Measurements from ENCODE around the gene ARSB. TPM values are rescaled to one million over a fixed set of nuclear protein-coding genes. Genes with fewer than 3 reads are reported as not detected.

Gene ARSB
- polyA plus RNA-seq, 1 of the 3 experiments (the other 2 are of a cell fraction): 12.5 TPM

DNA sequence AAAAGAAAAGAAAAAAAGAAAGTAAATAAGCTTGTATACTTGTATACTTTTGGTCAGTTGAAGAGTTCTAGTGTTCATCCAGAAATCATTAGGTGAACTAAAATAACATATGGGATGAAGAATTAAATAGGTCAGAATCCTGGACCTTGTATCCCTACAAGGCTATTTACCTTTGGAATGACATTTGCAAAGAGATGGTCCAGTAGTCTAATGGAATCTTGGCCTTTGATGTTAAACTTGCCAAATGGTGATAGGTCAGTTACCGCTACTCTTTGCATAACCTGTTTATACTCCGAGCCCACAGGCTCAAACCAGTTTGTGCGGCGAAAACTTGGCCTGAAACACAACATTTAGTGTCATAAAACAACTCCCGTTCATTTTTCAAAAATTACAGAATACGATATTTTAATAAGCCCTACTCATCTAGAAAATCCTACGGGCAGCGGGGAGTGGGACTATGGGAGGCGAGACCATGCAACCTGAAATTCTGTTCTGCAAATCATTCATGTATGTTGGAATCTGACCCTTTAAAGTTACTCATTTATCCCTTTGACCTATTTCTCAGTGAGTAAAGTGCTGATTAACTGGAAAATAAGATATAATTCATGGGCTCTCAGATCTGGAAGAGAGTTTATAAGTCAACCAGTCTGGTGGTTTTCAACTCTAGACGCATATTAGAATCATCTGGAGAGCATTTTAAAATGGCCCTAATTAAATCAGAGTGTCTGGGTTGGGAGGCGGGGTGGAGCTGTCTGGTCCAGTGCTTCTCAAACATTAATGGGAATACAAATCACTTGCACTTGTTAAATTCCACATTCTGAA, 45.8 kb upstream of the ARSB start:
- TF ChIP-seq RCOR1 (IDR thresholded peaks at IDR 0.05; ENCODE audit: low read length) (peak; percentile 65; the same call in 1 of the 2 replicates), EP300 (IDR thresholded peaks at IDR 0.05; ENCODE audit: borderline replicate concordance in 1 of 2, low read depth in 1 of 2, low read length in 1 of 2) (peak in 1 of 2 experiments; percentile 78; a peak in 2 of 4 replicates), NFIC (IDR thresholded peaks at IDR 0.05; ENCODE audit: borderline replicate concordance) (no peak)
- Histone ChIP-seq H3K9me3 (no peaks in the 10 kb centered on the region), H3K4me1 (ENCODE audit: control insufficient read depth in 1 of 2, insufficient read depth in 2 of 2, low read depth in 1 of 2, low read length in 1 of 2) (peaks cover 0 to 12% of the 10 kb centered on the region in 2 experiments; a peak in 2 of 4 replicates), H3K4me3 (ENCODE audit: low read depth in 2 of 2, low read length in 1 of 2) (no peak overlapping the region), H3K27me3 (ENCODE audit: insufficient read depth) (no peaks in the 10 kb centered on the region), H3K4me2 (no peak overlapping the region), H4K20me1 (ENCODE audit: insufficient read depth) (no peaks in the 10 kb centered on the region), H3K9me2 (no peaks in the 10 kb centered on the region), H3K9ac (no peak overlapping the region), H3K79me2 (ENCODE audit: insufficient read depth) (no peaks in the 10 kb centered on the region), H2AFZ (ENCODE audit: low read depth) (0 out of 2 replicates have a peak overlapping the region, but pooled peaks have one; percentile 22), H3K36me3 (replicated peaks in 1 of 2; ENCODE audit: control insufficient read depth in 1 of 2, insufficient read depth in 2 of 2, low read length in 1 of 2) (no peaks in the 10 kb centered on the region), H3F3A (replicated peaks; ENCODE audit: insufficient read depth) (no peaks in the 10 kb centered on the region), H3K27ac (ENCODE audit: low read depth in 2 of 2, low read length in 1 of 2) (peak overlapping the region in 1 of 2 experiments; percentile 94; a peak in 2 of 4 replicates)
- CTCF ChIA-PET: interaction anchor here (3.8 kb wide), 1 partner anchor 102 kb away, joined by 55 read pairs; no protein-coding TSS in a partner anchor
- WGBS (ENCODE audit: low lambda C conversion rate): 70% methylated on average over 11 of the region's 11 CpGs
- peak; percentile 46 for DNase-seq
- POLR2A ChIA-PET: no interaction called here

DNA sequence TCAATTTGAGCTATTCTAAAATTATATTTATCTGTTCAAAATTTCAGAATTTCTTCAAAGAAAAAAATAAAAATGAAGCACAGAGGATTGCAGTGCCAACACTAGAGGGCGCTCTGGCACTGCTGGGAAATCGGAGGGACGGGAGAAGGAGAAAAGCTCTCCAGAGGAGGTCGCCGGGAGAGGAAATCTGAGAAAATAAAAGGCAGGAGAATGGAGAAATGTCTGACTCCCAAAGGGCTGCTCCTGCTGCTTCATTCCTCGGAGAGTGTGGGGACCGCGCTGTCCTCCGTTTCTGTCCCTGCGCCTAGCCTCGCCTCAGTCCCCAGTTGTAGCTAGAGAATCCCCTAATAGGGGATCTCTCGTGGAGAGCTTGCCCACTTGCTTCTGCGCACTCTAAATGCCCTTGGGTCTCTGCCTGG, 40.0 kb upstream of the ARSB start:
- H3K4me3 ChIP-seq (ENCODE audit: low read depth in 2 of 2, low read length in 1 of 2): peak overlapping the region; percentile 25 to 37; a peak in 3 of 4 replicates
- WGBS (ENCODE audit: low lambda C conversion rate): 35% methylated on average over 13 of the region's 13 CpGs

More for the DNA sequence above, 40.0 kb upstream of the ARSB start:
- Histone ChIP-seq H3K9me2 (no peaks in the 10 kb centered on the region), H3K9me3 (no peaks in the 10 kb centered on the region), H3F3A (replicated peaks; ENCODE audit: insufficient read depth) (peaks cover 5% of the 10 kb centered on the region), H3K79me2 (ENCODE audit: insufficient read depth) (no peaks in the 10 kb centered on the region), H3K9ac (no peak overlapping the region), H3K27ac (ENCODE audit: low read depth in 2 of 2, low read length in 1 of 2) (peak overlapping the region in 1 of 2 experiments; percentile 39; a peak in 1 of 4 replicates), H3K36me3 (replicated peaks in 1 of 2; ENCODE audit: control insufficient read depth in 1 of 2, insufficient read depth in 2 of 2, low read length in 1 of 2) (no peaks in the 10 kb centered on the region), H3K4me1 (ENCODE audit: control insufficient read depth in 1 of 2, insufficient read depth in 2 of 2, low read depth in 1 of 2, low read length in 1 of 2) (peaks cover 0 to 11% of the 10 kb centered on the region in 2 experiments; a peak in 3 of 4 replicates), H4K20me1 (ENCODE audit: insufficient read depth) (no peaks in the 10 kb centered on the region), H3K27me3 (ENCODE audit: insufficient read depth) (no peaks in the 10 kb centered on the region), H2AFZ (ENCODE audit: low read depth) (peak overlapping the region; percentile 61; the same call in 1 of the 2 replicates), H3K4me2 (peak overlapping the region; percentile 42; the same call in 1 of the 2 replicates)
- POLR2A ChIA-PET: interaction anchor here (0.6 to 1.2 kb wide), 3 partner anchors 106 to 665 kb away, joined by 3 to 9 read pairs (median 7); partner anchors contain the start of gene SCAMP1
- TF ChIP-seq FOSL2 (IDR thresholded peaks at IDR 0.05; ENCODE audit: borderline replicate concordance, low read depth) (no peak), SMC3 (IDR thresholded peaks at IDR 0.05; ENCODE audit: low read depth, low read length) (peak; percentile 98), RAD21 (IDR thresholded peaks at IDR 0.05; ENCODE audit: low read length) (peak; percentile 97), NRF1 (IDR thresholded peaks at IDR 0.05; ENCODE audit: low read depth, low read length) (no peak; the same call in 1 of the 2 replicates)
- TF ChIP-seq, protein P1, sequence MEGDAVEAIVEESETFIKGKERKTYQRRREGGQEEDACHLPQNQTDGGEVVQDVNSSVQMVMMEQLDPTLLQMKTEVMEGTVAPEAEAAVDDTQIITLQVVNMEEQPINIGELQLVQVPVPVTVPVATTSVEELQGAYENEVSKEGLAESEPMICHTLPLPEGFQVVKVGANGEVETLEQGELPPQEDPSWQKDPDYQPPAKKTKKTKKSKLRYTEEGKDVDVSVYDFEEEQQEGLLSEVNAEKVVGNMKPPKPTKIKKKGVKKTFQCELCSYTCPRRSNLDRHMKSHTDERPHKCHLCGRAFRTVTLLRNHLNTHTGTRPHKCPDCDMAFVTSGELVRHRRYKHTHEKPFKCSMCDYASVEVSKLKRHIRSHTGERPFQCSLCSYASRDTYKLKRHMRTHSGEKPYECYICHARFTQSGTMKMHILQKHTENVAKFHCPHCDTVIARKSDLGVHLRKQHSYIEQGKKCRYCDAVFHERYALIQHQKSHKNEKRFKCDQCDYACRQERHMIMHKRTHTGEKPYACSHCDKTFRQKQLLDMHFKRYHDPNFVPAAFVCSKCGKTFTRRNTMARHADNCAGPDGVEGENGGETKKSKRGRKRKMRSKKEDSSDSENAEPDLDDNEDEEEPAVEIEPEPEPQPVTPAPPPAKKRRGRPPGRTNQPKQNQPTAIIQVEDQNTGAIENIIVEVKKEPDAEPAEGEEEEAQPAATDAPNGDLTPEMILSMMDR (IDR thresholded peaks at IDR 0.05): peak; percentile 98
- DNase-seq: peak; percentile 56
- CTCF ChIA-PET: interaction anchor here (0.5 to 9.8 kb wide), 106 partner anchors 9 to 1662 kb away, joined by 3 to 585 read pairs (median 5); partner anchors contain the start of genes ARSB, BHMT2, DMGDH and HOMER1

All from SK-N-SH (cell line).